Ovary (tissue), 3 donors: ENCODE data around the gene CCDC194.

Experiments used
- CTCF ChIP-seq, 3 donors: fragments of 450-650 bp in 2 of 3; fragments of 200-600 bp in 1 of 3; IDR thresholded peaks; one replicate each; pipeline versions ENCODE4 v1.5.1 to v1.8.0; 2016 to 2022; ENCODE audit warnings: antibody characterized with exemption in 3 of 3, mild to moderate bottlenecking in 1 of 3
- EP300 ChIP-seq: sonication (generic); formaldehyde crosslinking; IDR thresholded peaks from one replicate; pipeline ENCODE4 v1.6.1; 2017; ENCODE audit warnings: antibody characterized with exemption
- POLR2A ChIP-seq: fragments of 450-650 bp; IDR thresholded peaks from one replicate; pipeline ENCODE4 v1.6.1; 2017; ENCODE audit warnings: antibody characterized with exemption, mild to moderate bottlenecking, moderate library complexity
- donor health status: DM: no; HTN: no; CAD: no.

GRCh38 chr19:17389957-17390664 lies 3.9 kb downstream of the CCDC194 start:
- TF ChIP-seq CTCF (IDR thresholded peaks at IDR 0.05) (peak in 2 of 3 donors; percentile 12 to 22), POLR2A (no peak), EP300 (no peak)
